T-helper 17 cell (primary cell): ENCODE results near the gene TMEM9. TPM values are rescaled to one million over a fixed set of nuclear protein-coding genes. Genes with fewer than 3 reads are reported as not detected.
A peak's percentile ranks its signal among the peaks of the same experiment; 100 is the strongest.

ENCODE experiments used
- ATAC-seq: fragments of 150-1000 bp; cut with Tn5 transposase; 2 replicates; pipeline ENCODE4 v1.10.0; 2021; ENCODE audit warnings: mild to moderate bottlenecking, moderate library complexity
- DNase-seq, 3 donors: peaks; one replicate each; pipeline versions ENCODE4 v3.0.0 to v3.0.0-alpha.2; 2020 to 2021
- H3K9me3 ChIP-seq: one replicate; pipeline ENCODE4 v1.7.0; 2013; ENCODE audit warnings: low read length, mild to moderate bottlenecking; ENCODE audit not compliant: control insufficient read depth, poor library complexity, severe bottlenecking
- H3K27ac Mint-ChIP-seq: one replicate; pipeline ENCODE4 v1.8.0; 2022; ENCODE audit warnings: mild to moderate bottlenecking, moderate library complexity, mixed read lengths
- H3K27me3 Mint-ChIP-seq: one replicate; pipeline ENCODE4 v1.8.0; 2022; ENCODE audit warnings: mixed read lengths
- H3K36me3 Mint-ChIP-seq: one replicate; pipeline ENCODE4 v1.8.0; 2022; ENCODE audit warnings: low read depth, mixed read lengths
- H3K4me1 Mint-ChIP-seq: one replicate; pipeline ENCODE4 v1.8.0; 2022; ENCODE audit warnings: mild to moderate bottlenecking, mixed read lengths
- H3K4me3 Mint-ChIP-seq: one replicate; pipeline ENCODE4 v1.8.0; 2022; ENCODE audit warnings: mild to moderate bottlenecking, moderate library complexity, mixed read lengths
- total RNA-seq, 4 donors: library from RNA in 2 of 4; stranded (reverse) in 2 of 4; gene quantifications; one replicate each; pipeline ENCODE4 v1.2.3 and lab custom pipeline; 2022 to 2026

TMEM9 gene
- total RNA-seq (10 to 100 TPM; 13.0 to 13.1 TPM), total RNA-seq (lab: John Stamatoyannopoulos, UW) (9.8 to 14.1 reads per million in 2 donors)

DNA sequence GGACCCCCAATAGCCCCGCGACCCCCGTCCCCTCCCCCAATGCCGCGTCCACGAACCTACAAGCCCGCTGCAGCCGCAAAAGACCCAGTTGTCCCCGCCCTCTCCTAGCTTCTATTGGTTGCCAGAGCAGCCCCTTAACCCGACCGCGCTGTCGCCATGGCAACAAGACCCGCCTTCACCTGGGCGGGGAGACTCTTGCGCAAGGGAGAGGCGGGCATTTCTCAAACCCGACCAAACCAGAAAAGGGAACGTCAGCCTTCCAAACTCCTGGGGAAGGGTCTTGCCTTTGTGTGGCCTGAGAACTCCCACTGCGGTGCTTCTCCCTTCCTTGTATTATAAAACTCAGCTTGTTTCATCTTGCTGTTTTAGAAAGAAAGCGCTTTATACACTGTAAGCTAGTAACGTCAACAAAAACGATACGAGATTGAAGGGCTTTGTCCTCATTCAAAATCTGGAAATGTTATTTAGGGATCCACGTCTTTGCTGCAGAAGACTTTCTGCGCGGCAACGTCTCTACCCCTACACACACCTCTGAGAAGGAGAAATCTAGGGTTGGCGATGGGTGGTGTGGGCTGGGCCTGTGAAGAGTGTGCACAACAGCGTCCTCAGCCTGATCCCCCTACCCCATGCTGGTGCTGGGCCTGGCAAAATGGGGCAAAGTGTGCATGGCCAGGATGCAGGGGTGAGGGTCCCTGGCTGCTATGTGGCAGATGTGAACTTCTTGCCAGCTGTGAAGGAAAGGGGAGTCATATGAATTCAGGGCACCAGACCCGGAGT lies at the start of gene TMEM9:
TSS of gene TMEM9 (minus strand) at position 86 of the 777 bp plus-strand sequence. CDS start 551 bp downstream, outside the sequence.
- ATAC-seq, result peak; percentile 98
- peaks cover 25% of the 10 kb centered on the region for H3K4me1 Mint-ChIP-seq

DNA sequence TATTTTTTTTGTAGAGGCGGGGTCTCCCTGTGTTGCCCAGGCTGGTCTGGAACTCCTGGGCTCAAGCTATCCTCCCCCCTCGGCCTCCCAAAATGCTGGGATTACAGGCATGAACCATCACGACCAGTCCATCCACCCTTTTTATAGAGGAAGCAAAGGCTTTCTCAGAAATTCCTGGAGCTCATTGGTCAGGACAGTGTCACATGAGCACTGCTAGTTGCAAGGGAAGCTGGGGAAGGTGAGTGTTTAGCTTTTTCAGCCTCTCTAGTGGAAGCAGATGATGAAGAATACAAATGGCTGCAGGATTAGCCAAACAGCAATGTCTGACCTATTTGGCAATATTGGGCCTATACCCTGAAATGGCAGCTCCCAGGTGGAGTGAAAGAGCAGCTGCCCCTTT lies 44.3 kb upstream of the TMEM9 start:
- no peak overlapping the region for H3K27ac Mint-ChIP-seq
- ATAC-seq (no peak), DNase-seq (no peak)
- H3K36me3 Mint-ChIP-seq, result no peaks in the 10 kb centered on the region
- H3K9me3 ChIP-seq, result no peaks in the 10 kb centered on the region
- H3K4me1 Mint-ChIP-seq, result peaks cover 3% of the 10 kb centered on the region
- H3K4me3 Mint-ChIP-seq, result no peak overlapping the region
- no peaks in the 10 kb centered on the region for H3K27me3 Mint-ChIP-seq

More for the DNA sequence above, at the start of gene TMEM9:
- peak within 1 kb of the TSS; percentile 70 for H3K27ac Mint-ChIP-seq
- H3K4me3 Mint-ChIP-seq, result peak within 1 kb of the TSS; percentile 96
- H3K36me3 Mint-ChIP-seq, result no peaks in the 10 kb centered on the region
- peaks cover 27% of the 10 kb centered on the region for H3K27me3 Mint-ChIP-seq
- H3K9me3 ChIP-seq, result no peaks in the 10 kb centered on the region
- peak; percentile 94 to 99 (median 96) for DNase-seq

DNA sequence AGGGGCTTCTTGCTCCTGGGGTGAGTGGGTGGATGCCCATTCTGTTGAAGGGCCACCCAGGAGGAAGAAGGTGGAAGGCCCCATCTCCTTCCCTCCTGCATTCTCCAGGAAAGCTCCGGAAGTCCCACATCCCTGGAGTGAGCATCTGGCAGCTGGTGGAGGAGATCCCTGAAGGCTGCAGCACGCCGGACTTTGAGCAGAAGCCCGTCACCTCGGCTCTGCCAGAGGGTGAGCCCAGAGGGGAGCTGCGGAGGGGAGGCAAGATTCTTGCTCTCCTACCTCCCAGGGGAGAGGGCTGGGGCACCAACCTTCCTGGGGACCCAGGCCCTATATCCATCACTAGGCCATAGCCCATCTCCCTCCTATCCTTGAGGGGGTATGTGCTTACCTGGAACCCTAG lies 39.8 kb upstream of the TMEM9 start:
- ATAC-seq (no peak), DNase-seq (no peak)
- Mint-ChIP-seq H3K4me1 (peaks cover 6% of the 10 kb centered on the region), H3K27ac (no peak overlapping the region), H3K27me3 (peaks cover 31% of the 10 kb centered on the region), H3K4me3 (no peak overlapping the region), H3K36me3 (peaks cover 5% of the 10 kb centered on the region)
- no peaks in the 10 kb centered on the region for H3K9me3 ChIP-seq

GRCh38 chr1:201192261-201192788 lies 38.1 kb upstream of the TMEM9 start:
- DNase-seq (no peak), ATAC-seq (no peak)
- Mint-ChIP-seq H3K36me3 (peaks cover 5% of the 10 kb centered on the region), H3K27ac (no peak overlapping the region), H3K4me1 (peaks cover 6% of the 10 kb centered on the region), H3K4me3 (no peak overlapping the region), H3K27me3 (peaks cover 36% of the 10 kb centered on the region)
- no peaks in the 10 kb centered on the region for H3K9me3 ChIP-seq

DNA sequence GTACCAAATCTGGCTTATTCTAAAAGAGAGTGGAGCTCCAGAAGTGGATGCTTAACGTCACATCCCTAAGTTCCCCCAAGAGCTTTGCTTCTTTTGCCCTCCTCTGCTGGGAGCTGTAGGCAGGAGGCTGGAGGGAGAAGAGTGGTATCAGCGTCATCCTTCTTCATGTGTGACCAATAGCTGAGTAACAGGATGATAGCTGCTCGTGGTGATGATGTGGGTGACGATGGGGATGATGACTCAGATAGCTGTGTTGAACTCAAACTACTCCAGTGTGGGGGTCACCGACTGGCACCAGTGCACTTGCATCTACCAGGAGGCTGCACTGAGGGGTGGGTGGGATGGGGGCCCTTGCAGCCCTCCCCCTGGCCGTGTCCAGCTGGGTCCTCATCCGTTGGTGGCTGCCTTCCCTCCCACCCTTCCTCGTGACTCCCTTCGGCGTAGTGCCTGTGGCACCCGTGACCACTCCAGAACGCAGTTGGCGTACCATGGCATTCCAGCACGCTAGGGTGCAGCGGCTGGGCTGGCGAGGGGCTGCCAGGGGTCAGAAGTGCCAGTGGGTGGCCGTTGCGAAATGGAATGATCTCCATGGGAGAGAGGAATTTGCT lies 37.5 kb upstream of the TMEM9 start:
- no peaks in the 10 kb centered on the region for H3K9me3 ChIP-seq
- Mint-ChIP-seq H3K4me3 (no peak overlapping the region), H3K36me3 (peaks cover 5% of the 10 kb centered on the region), H3K27ac (no peak overlapping the region), H3K4me1 (peaks cover 6% of the 10 kb centered on the region), H3K27me3 (peaks cover 36% of the 10 kb centered on the region)
- ATAC-seq (no peak), DNase-seq (no peak)

DNA sequence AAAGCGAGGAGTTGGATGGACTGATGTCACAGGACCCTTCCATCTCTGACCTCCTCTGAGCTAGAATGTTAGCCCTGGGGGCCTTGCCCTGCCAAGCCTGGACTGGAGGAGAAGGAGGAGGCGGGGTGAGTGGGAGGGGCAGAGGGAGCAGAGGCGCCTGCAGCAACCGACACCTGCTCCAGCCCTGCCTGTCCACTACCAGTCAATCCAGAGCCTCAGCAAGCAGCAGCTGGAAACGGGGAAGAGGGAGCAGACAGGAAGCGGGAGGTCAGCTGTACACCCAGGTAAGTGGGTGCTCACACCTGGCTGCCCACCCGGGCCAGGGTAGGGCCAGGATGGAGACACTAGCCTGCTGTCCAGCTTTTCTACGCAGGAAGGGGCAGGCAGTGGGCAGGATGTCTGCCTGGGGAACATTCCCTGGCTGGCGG lies 36.4 kb upstream of the TMEM9 start, which contains the start of gene IGFN1:
TSS of gene IGFN1 (plus strand) at position 201 of the 428 bp plus-strand sequence. CDS start 2,470 bp downstream, outside the sequence.
- DNase-seq (no peak), ATAC-seq (no peak)
- Mint-ChIP-seq H3K4me1 (peaks cover 5% of the 10 kb centered on the region), H3K4me3 (peak within 1 kb of the TSS; percentile 61), H3K36me3 (peaks cover 5% of the 10 kb centered on the region), H3K27me3 (peaks cover 36% of the 10 kb centered on the region), H3K27ac (no peak within 1 kb of the TSS)
- no peaks in the 10 kb centered on the region for H3K9me3 ChIP-seq

DNA sequence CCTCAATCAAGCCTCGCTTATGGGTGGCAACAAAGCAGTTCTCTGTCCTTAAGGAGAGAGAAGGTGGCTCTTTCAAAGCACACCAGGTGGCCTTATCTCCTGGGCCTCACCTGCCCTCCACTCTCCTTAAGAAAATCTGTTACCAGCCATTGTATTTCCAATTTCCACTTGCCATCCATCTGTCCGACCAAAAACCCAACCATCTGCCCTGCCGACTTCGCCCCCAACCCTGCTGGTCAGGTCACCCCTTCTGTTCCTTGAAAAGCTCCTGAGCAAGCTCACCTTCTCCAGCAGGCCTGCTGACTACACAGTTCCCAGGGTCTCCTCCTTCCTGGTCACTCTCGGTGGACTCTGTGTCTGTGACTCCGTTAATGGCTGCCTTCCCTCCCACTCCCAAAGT lies 35.7 kb upstream of the TMEM9 start:
- no peak for ATAC-seq
- H3K9me3 ChIP-seq, result no peaks in the 10 kb centered on the region
- peaks cover 5% of the 10 kb centered on the region for H3K4me1 Mint-ChIP-seq
- H3K27ac Mint-ChIP-seq, result no peak overlapping the region
- no peak for DNase-seq
- H3K27me3 Mint-ChIP-seq, result peaks cover 42% of the 10 kb centered on the region
- peak overlapping the region; percentile 61 for H3K4me3 Mint-ChIP-seq
- H3K36me3 Mint-ChIP-seq, result peaks cover 5% of the 10 kb centered on the region

GRCh38 chr1:201189085-201189484 lies 34.8 kb upstream of the TMEM9 start:
- Mint-ChIP-seq H3K27ac (no peak overlapping the region), H3K4me1 (peaks cover 5% of the 10 kb centered on the region), H3K4me3 (no peak overlapping the region), H3K36me3 (peaks cover 7% of the 10 kb centered on the region), H3K27me3 (peaks cover 50% of the 10 kb centered on the region)
- H3K9me3 ChIP-seq, result no peaks in the 10 kb centered on the region
- ATAC-seq, result no peak
- DNase-seq, result no peak

DNA sequence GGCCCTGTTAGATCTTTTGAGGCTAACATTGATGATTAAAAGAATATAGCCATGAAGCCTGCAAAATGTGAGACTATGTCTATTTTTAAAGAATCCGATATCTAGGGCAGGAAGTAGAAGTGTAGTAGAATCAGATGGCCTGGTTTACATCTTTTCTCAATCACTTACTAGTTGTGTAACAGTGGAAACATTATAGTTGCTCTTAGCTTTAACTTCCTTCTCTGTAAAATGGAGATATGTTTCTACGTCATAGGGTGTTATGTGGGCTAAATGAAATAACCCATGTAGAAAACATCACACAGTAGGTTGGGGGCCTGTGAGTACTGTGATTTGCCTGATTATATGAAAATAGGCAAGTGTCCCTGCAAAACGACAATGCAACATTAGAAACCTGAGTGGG lies 31.9 kb upstream of the TMEM9 start:
- no peaks in the 10 kb centered on the region for H3K9me3 ChIP-seq
- Mint-ChIP-seq H3K27ac (no peak overlapping the region), H3K36me3 (peaks cover 11% of the 10 kb centered on the region), H3K4me1 (peaks cover 9% of the 10 kb centered on the region), H3K4me3 (no peak overlapping the region), H3K27me3 (peaks cover 60% of the 10 kb centered on the region)
- ATAC-seq (no peak), DNase-seq (no peak)

DNA sequence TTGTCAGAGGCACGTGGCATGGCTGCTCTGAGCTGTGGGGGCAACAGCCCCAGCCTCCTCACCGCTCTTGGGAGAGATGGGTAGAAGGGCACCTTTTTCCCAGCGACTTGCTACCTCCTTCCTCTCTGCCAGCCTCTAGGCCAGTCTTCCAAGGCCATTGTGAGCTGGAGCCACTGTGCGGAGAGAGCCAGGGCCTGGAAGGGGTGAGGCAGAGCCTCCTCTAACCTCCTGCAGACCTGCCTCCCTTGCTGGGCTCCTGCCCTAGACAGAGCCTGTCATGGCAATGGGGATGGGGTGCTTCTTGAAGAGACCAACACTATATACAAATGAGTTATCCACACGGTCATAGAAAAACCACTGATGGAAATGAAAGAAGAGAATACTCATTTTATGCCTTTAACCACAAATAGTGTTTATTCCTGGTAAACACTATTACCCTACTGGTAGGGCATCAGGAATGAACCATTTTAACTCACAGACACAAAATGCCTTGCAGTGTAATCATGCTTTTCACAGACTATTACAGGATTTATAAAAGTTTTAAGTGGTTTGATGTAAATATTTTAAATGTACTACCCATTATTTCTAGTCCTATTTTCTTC lies 31.4 kb upstream of the TMEM9 start:
- H3K27me3 Mint-ChIP-seq, result peaks cover 63% of the 10 kb centered on the region
- DNase-seq (no peak), ATAC-seq (no peak)
- peaks cover 11% of the 10 kb centered on the region for H3K36me3 Mint-ChIP-seq
- H3K4me3 Mint-ChIP-seq, result no peak overlapping the region
- no peaks in the 10 kb centered on the region for H3K9me3 ChIP-seq
- H3K27ac Mint-ChIP-seq, result no peak overlapping the region
- H3K4me1 Mint-ChIP-seq, result peaks cover 9% of the 10 kb centered on the region

DNA sequence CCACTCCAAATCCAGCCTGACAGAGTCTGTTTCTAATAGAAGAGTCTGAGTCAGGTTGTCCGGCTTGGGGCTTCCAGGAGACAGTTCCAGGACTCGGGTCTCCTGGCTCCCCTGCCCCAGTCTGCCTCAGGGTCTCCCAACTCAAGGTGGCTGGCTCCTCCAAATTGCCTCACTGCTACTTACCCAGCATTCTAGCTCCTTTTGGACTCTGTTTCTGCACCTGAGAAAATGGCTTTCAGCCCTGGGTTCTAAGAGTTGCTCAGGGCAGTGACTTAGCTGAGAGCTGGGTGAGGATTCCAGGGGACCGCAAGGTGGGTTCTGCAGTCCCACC lies 30.8 kb upstream of the TMEM9 start:
- peaks cover 6% of the 10 kb centered on the region for H3K4me1 Mint-ChIP-seq
- no peaks in the 10 kb centered on the region for H3K9me3 ChIP-seq
- peaks cover 8% of the 10 kb centered on the region for H3K36me3 Mint-ChIP-seq
- no peak for DNase-seq
- peaks cover 64% of the 10 kb centered on the region for H3K27me3 Mint-ChIP-seq
- H3K27ac Mint-ChIP-seq, result no peak overlapping the region
- no peak for ATAC-seq
- no peak overlapping the region for H3K4me3 Mint-ChIP-seq

DNA sequence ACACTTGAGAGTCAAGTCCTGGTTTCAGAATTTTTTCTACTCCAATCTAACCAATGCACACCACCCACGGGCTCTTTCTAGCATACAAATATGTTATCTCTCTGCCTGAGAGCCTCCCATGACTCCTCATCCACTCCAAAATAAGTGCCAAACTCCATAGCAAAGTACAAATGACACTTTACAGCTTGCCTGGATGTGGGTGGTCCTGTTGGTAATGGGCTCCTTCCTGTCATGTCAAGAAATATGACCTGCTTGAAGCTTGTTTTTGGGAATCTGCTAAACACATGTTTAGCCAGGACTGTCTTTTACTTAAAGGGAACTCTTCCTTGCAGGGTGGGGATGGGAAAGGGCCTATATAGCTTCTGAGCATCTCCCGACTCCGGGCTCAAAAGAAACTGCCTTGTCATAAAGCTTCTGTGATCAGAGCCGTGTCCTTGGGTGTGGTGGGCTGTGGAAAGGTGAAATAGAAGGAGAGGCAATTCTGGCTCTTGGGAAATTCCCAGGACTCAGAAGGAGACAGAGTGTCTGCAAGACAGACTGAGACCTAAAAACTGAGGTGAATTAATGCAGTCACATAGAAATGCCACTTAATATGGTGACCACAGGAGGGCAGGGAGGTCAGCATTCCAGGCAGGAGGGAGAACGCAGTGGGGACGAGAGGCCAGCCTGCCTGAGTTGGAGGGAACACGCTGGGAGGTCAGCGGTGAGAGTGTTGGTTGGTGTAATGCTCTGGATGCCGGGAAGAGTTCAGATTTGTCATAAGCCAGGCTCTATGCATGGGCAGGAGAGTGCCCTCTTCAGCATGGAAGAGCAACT lies 30.2 kb upstream of the TMEM9 start:
- Mint-ChIP-seq H3K4me1 (peaks cover 4% of the 10 kb centered on the region), H3K4me3 (no peak overlapping the region), H3K27me3 (peaks cover 64% of the 10 kb centered on the region), H3K36me3 (peaks cover 8% of the 10 kb centered on the region), H3K27ac (no peak overlapping the region)
- no peak for DNase-seq
- H3K9me3 ChIP-seq, result no peaks in the 10 kb centered on the region
- ATAC-seq, result no peak
